ENCODE data around the gene XPOT.

DNA sequence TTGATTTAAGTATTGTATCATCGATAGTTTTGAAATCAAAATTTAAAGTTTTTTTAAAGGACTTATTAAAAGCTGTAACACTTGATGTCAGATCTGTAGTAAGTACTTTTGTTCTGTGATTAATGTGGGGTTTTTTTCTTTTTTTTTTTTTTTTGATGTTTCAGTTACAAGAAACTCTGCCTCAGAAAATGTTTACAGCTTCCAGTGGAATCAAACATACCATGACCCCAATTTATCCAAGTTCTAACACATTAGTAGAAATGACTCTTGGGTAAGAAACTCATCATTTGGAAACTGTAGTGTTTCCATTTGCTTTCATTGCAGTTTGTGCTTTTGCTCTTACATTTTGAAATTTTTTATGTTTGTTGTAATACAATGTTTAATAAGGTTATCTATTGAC, 93.3 kb downstream of the XPOT start:
- TF ChIP-seq, protein P1, sequence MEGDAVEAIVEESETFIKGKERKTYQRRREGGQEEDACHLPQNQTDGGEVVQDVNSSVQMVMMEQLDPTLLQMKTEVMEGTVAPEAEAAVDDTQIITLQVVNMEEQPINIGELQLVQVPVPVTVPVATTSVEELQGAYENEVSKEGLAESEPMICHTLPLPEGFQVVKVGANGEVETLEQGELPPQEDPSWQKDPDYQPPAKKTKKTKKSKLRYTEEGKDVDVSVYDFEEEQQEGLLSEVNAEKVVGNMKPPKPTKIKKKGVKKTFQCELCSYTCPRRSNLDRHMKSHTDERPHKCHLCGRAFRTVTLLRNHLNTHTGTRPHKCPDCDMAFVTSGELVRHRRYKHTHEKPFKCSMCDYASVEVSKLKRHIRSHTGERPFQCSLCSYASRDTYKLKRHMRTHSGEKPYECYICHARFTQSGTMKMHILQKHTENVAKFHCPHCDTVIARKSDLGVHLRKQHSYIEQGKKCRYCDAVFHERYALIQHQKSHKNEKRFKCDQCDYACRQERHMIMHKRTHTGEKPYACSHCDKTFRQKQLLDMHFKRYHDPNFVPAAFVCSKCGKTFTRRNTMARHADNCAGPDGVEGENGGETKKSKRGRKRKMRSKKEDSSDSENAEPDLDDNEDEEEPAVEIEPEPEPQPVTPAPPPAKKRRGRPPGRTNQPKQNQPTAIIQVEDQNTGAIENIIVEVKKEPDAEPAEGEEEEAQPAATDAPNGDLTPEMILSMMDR (conservative IDR thresholded peaks at IDR 0.05), result no peak
- TF ChIP-seq ZFX (IDR thresholded peaks at IDR 0.05), result no peak

All from C4-2B (cell line).